Measurements from ENCODE around the gene CES1. TPM values are rescaled to one million over a fixed set of nuclear protein-coding genes. Genes with fewer than 3 reads are reported as not detected.
"Not testable (repeated sequence)": the region's sequence is repeated elsewhere in the genome, so short reads cannot be mapped to it uniquely, and the experiment has no call there.

CES1 gene
- total and polyA plus RNA-seq, 2 experiments from 2014 or later, result 0.76 TPM; not detected in 1

DNA sequence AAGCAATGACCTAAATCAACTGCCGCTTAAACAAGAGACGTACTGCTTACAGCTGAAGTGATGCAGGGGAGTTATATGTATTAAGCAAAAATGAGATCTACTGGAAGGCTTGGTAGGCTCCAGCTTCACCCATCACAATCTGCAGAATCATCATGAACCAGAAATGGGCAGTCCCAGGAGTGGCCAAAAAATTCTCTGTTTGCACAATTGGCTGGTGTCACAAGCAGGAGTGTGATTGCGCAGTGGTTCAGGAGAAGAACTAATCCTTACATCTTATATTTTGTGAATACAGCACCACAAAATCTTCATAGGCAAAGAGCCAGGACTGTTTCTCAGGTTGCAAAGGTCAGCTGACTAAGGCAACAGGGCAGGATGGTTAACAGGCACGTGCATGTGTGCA, 75.9 kb downstream of the CES1 start:
- in situ Hi-C loops (cut with MboI), result no loop called here

DNA sequence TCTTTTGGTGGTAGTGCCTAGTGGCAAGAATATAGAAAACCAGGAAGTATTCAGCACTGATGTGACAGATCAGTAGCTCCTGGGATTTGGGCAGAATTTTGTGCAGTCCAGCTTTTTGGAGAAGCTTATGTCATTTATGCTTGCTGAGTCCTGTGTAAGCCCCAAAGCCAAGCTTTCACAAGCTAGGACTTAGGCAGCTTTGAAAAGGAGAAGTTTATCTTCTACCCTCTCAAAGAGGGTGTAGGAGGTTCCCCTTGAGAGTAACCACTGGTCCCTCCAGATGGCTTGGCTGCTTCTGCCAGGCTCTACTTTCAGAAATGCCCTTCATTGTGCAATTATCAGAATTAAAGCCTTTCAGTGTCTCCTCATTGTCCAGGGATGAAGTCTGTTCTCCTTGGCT, 78.8 kb downstream of the CES1 start:
- Histone ChIP-seq H3K4me1 (ENCODE audit: insufficient read depth) (no peaks in the 10 kb centered on the region), H4K20me1 (ENCODE audit: insufficient read depth) (no peaks in the 10 kb centered on the region), H3K36me3 (ENCODE audit: low read depth) (no peaks in the 10 kb centered on the region), H3K9me3 (ENCODE audit: low read depth) (no peaks in the 10 kb centered on the region), H3K27me3 (replicated peaks; ENCODE audit: insufficient read depth) (no peaks in the 10 kb centered on the region), H3K4me3 (no peak overlapping the region), H2AFZ (no peak overlapping the region), H3K27ac (no peak overlapping the region), H3K9me2 (ENCODE audit: insufficient read depth) (no peaks in the 10 kb centered on the region), H3K79me2 (ENCODE audit: insufficient read depth) (no peaks in the 10 kb centered on the region), H3K4me2 (ENCODE audit: unreplicated experiment) (no peak overlapping the region), H3F3A (ENCODE audit: insufficient read depth) (peaks cover 8% of the 10 kb centered on the region; the same call in 1 of the 2 replicates), H3K9ac (no peak overlapping the region)
- DNase-seq, result no peak
- TF ChIP-seq EZH2phosphoT487 (IDR thresholded peaks at IDR 0.05; ENCODE audit: insufficient read depth, low read depth) (no peak), EZH2 (IDR thresholded peaks at IDR 0.05; ENCODE audit: insufficient read depth, poor library complexity, severe bottlenecking) (no peak)
- in situ Hi-C loops (cut with MboI), result no loop called here

More for the DNA sequence above, 75.9 kb downstream of the CES1 start:
- DNase-seq, result no peak
- TF ChIP-seq EZH2 (IDR thresholded peaks at IDR 0.05; ENCODE audit: insufficient read depth, poor library complexity, severe bottlenecking), result no peak
- no peaks in the 10 kb centered on the region for H3K36me3 ChIP-seq (ENCODE audit: low read depth)
- H3K27ac ChIP-seq, result no peak overlapping the region
- H2AFZ ChIP-seq, result no peak overlapping the region
- no peaks in the 10 kb centered on the region for H3K9me3 ChIP-seq (ENCODE audit: low read depth)
- H3F3A ChIP-seq (ENCODE audit: insufficient read depth), result peaks cover 8% of the 10 kb centered on the region; the same call in 1 of the 2 replicates
- H4K20me1 ChIP-seq (ENCODE audit: insufficient read depth), result no peaks in the 10 kb centered on the region
- 80 to 84% methylated on average over 4 of the region's 4 CpGs for WGBS, 2 experiments (ENCODE audit: low coverage in 1 of 2, low lambda C conversion rate in 2 of 2, missing lambda C conversion rate in 2 of 2)
- no peak overlapping the region for H3K4me2 ChIP-seq (ENCODE audit: unreplicated experiment)
- no peaks in the 10 kb centered on the region for H3K79me2 ChIP-seq (ENCODE audit: insufficient read depth)
- no peak overlapping the region for H3K9ac ChIP-seq
- no peaks in the 10 kb centered on the region for H3K27me3 ChIP-seq (replicated peaks; ENCODE audit: insufficient read depth)
- H3K4me1 ChIP-seq (ENCODE audit: insufficient read depth), result no peaks in the 10 kb centered on the region
- H3K4me3 ChIP-seq, result no peak overlapping the region
- H3K9me2 ChIP-seq (ENCODE audit: insufficient read depth), result no peaks in the 10 kb centered on the region

DNA sequence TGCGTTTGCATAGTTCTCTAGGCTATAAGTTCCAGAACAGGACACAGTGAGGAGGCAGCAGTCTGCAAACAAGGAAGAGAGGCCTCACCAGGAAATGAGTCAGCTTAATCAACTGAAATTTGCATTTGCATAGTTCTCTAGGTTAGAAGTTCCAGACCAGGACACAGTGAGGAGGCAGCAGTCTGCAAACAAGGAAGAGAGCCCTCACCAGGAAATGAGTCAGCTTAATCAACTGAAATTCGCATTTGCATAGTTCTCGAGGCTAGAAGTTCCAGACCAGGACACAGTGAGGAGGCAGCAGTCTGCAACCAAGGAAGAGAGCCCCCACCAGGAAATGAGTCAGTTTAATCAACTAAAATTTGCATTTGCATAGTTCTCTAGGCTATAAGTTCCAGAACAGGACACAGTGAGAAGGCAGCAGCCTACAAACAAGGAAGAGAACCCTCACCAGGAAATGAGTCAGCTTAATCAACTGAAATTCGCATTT, 79.7 kb downstream of the CES1 start:
- H3K4me1 ChIP-seq (ENCODE audit: insufficient read depth); H3K79me2 ChIP-seq (ENCODE audit: insufficient read depth); H3K27me3 ChIP-seq (replicated peaks; ENCODE audit: insufficient read depth); H3K4me3 ChIP-seq; in situ Hi-C loops (cut with MboI); H3K9me2 ChIP-seq (ENCODE audit: insufficient read depth); H3K27ac ChIP-seq; H3K4me2 ChIP-seq (ENCODE audit: unreplicated experiment); DNase-seq; H3K36me3 ChIP-seq (ENCODE audit: low read depth); H3K9me3 ChIP-seq (ENCODE audit: low read depth); H4K20me1 ChIP-seq (ENCODE audit: insufficient read depth); H3K9ac ChIP-seq; H2AFZ ChIP-seq; H3F3A ChIP-seq (ENCODE audit: insufficient read depth): not testable (repeated sequence)
- WGBS, 2 experiments (ENCODE audit: low coverage in 1 of 2, low lambda C conversion rate in 2 of 2, missing lambda C conversion rate in 2 of 2), result 43 to 47% methylated on average over 4 of the region's 4 CpGs

Other genes with a start within 250 kb of the CES1 start
- gene SLC6A2, start 177.1 kb downstream of the CES1 start, total RNA-seq (2014; rRNA removed; shearing (Covaris generic)), result not detected in 2 replicates
- not detected in 2 replicates for gene SLC6A2, start 177.1 kb downstream of the CES1 start, polyA plus RNA-seq (2016; fragmentation: Nextera tagmentation; extraction: Ambion mirVana)
- gene CES5A, start 42.3 kb upstream of the CES1 start, total RNA-seq (2014; rRNA removed; shearing (Covaris generic)), result not detected in 2 replicates
- gene CES5A, start 42.3 kb upstream of the CES1 start, polyA plus RNA-seq (2016; fragmentation: Nextera tagmentation; extraction: Ambion mirVana), result not detected in 2 replicates

Data from GM23248 (cell line).